Mucosa of stomach (tissue), 1 donor: ENCODE measurements around the gene WDR17.

Experiments
- H3K27me3 ChIP-seq: one replicate; pipeline ENCODE4 v1.7.0; 2013; ENCODE audit warnings: mild to moderate bottlenecking, low read length; ENCODE audit not compliant: control insufficient read depth, insufficient read depth
- H3K36me3 ChIP-seq: one replicate; pipeline ENCODE4 v1.7.0; 2013; ENCODE audit warnings: low read length; ENCODE audit not compliant: control insufficient read depth, insufficient read depth
- H3K4me1 ChIP-seq: one replicate; pipeline ENCODE4 v1.7.0; 2013; ENCODE audit warnings: mild to moderate bottlenecking, low read length; ENCODE audit not compliant: control insufficient read depth, insufficient read depth
- H3K4me3 ChIP-seq: one replicate; pipeline ENCODE4 v1.7.0; 2013; ENCODE audit warnings: low read length
- H3K9ac ChIP-seq: one replicate; pipeline ENCODE4 v1.7.0; 2013; ENCODE audit warnings: mild to moderate bottlenecking, low read length, moderate library complexity
- H3K9me3 ChIP-seq: one replicate; pipeline ENCODE4 v1.7.0; 2013; ENCODE audit warnings: mild to moderate bottlenecking, low read length, moderate library complexity; ENCODE audit not compliant: control insufficient read depth
- donor health status: Pancreatic carcinoma.

Gene WDR17

GRCh38 chr4:176107695-176108094, 42.1 kb downstream of the WDR17 start:
- Histone ChIP-seq H3K4me3 (no peak overlapping the region), H3K9ac (no peak overlapping the region), H3K4me1 (no peaks in the 10 kb centered on the region), H3K36me3 (no peaks in the 10 kb centered on the region), H3K27me3 (no peaks in the 10 kb centered on the region), H3K9me3 (no peaks in the 10 kb centered on the region)

GRCh38 chr4:176123710-176124407, 58.2 kb downstream of the WDR17 start:
- H3K4me1 ChIP-seq, result no peaks in the 10 kb centered on the region
- no peaks in the 10 kb centered on the region for H3K27me3 ChIP-seq
- no peak overlapping the region for H3K9ac ChIP-seq
- no peaks in the 10 kb centered on the region for H3K9me3 ChIP-seq
- no peaks in the 10 kb centered on the region for H3K36me3 ChIP-seq
- no peak overlapping the region for H3K4me3 ChIP-seq

- Histone ChIP-seq H3K4me1 (no peaks in the 10 kb centered on the region), H3K9ac (no peak overlapping the region), H3K9me3 (no peaks in the 10 kb centered on the region), H3K27me3 (no peaks in the 10 kb centered on the region), H3K4me3 (no peak overlapping the region), H3K36me3 (no peaks in the 10 kb centered on the region)
These were observed 59.4 kb downstream of the WDR17 start for GRCh38 chr4:176125063-176125462.

DNA sequence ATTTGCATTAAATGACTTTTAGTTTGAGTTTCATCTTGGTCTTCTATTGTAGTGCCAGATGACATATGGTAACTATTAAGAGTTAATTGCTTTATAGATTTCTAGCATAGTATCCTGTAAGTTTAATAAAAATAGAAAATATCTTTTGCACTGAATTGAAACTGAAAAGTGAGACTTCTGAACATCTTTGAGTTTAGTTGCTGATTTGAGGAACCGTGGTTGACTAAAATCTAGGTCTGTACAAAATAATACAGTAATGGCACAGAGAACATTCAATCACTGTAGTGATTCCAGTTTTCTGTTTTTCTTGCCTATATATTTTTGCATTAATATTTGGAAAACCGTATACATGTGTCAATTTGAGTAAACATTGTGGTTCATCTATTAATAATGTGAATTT, 69.0 kb downstream of the WDR17 start:
- no peak overlapping the region for H3K4me3 ChIP-seq
- H3K27me3 ChIP-seq, result no peaks in the 10 kb centered on the region
- no peak overlapping the region for H3K9ac ChIP-seq
- H3K36me3 ChIP-seq, result no peaks in the 10 kb centered on the region
- H3K4me1 ChIP-seq, result no peaks in the 10 kb centered on the region
- H3K9me3 ChIP-seq, result no peaks in the 10 kb centered on the region

- Histone ChIP-seq H3K27me3 (no peaks in the 10 kb centered on the region), H3K9ac (no peak overlapping the region), H3K36me3 (no peaks in the 10 kb centered on the region)
These were observed 72.0 kb downstream of the WDR17 start for GRCh38 chr4:176137631-176138030.

GRCh38 chr4:176139518-176139917, 73.9 kb downstream of the WDR17 start:
- Histone ChIP-seq H3K4me1 (no peaks in the 10 kb centered on the region), H3K4me3 (no peak overlapping the region), H3K27me3 (no peaks in the 10 kb centered on the region), H3K9me3 (no peaks in the 10 kb centered on the region), H3K9ac (no peak overlapping the region), H3K36me3 (no peaks in the 10 kb centered on the region)

More at GRCh38 chr4:176137631-176138030, 72.0 kb downstream of the WDR17 start:
- no peaks in the 10 kb centered on the region for H3K4me1 ChIP-seq
- no peak overlapping the region for H3K4me3 ChIP-seq
- no peaks in the 10 kb centered on the region for H3K9me3 ChIP-seq

DNA sequence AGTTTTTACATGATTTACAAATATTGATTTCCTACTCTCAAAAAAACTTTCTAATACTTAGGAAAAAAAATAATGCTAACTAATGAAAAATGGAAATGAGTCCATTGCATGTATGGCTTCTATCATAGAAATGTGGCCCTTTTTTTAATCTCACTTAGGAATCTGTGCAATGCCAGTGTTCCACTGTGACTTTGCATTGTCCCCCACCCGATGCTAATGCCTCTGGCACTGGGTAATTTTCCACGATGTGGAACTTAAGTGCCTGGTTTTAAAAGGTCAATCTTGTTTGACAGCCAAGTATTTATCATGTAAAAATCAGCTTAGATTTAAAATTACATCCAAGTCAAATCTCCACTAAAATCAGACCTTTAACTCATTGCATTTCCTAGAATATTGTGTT, 76.6 kb downstream of the WDR17 start:
- Histone ChIP-seq H3K9me3 (no peaks in the 10 kb centered on the region), H3K9ac (no peak overlapping the region), H3K36me3 (no peaks in the 10 kb centered on the region), H3K4me1 (no peaks in the 10 kb centered on the region), H3K4me3 (no peak overlapping the region), H3K27me3 (no peaks in the 10 kb centered on the region)

DNA sequence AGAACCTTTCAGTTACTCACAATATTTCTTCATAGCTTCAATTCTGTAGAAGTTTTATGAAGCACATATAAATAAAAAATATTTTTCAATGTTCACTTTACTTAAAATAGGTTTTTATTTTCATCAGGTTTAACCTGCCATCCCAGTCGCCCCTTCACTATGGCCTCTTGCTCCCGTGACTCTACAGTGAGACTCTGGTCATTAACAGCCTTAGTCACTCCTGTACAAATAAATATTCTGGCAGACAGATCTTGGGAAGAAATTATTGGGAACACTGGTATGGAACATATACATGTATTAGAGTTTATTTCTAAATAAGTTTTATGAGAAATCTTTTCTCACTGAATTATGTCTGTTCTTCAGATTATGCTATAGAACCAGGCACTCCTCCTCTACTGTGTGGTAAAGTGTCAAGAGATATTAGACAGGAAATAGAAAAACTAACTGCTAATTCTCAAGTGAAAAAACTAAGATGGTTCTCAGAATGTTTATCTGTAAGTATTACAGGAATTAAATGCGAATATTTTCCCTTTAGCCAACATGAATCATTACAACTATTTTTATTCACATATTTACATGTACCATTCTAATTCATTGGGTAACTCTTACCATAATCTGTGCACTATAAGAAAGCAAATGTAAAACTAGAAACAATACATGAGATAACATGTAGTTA, 84.2 kb downstream of the WDR17 start:
- Histone ChIP-seq H3K9me3 (no peaks in the 10 kb centered on the region), H3K4me3 (no peak overlapping the region), H3K4me1 (no peaks in the 10 kb centered on the region), H3K27me3 (no peaks in the 10 kb centered on the region), H3K9ac (no peak overlapping the region), H3K36me3 (no peaks in the 10 kb centered on the region)

- Histone ChIP-seq H3K36me3 (no peaks in the 10 kb centered on the region), H3K27me3 (no peaks in the 10 kb centered on the region), H3K4me1 (no peaks in the 10 kb centered on the region), H3K9ac (no peak overlapping the region), H3K9me3 (no peaks in the 10 kb centered on the region), H3K4me3 (no peak overlapping the region)
These were observed 84.7 kb downstream of the WDR17 start for GRCh38 chr4:176150356-176150682.

- Histone ChIP-seq H3K4me3 (no peak overlapping the region), H3K36me3 (no peaks in the 10 kb centered on the region), H3K27me3 (no peaks in the 10 kb centered on the region), H3K9me3 (no peaks in the 10 kb centered on the region), H3K4me1 (no peaks in the 10 kb centered on the region), H3K9ac (no peak overlapping the region)
These were observed 85.1 kb downstream of the WDR17 start for GRCh38 chr4:176150704-176151103.

- H3K36me3 ChIP-seq, result no peaks in the 10 kb centered on the region
- H3K9ac ChIP-seq, result no peak overlapping the region
- H3K9me3 ChIP-seq, result no peaks in the 10 kb centered on the region
- no peaks in the 10 kb centered on the region for H3K27me3 ChIP-seq
- H3K4me1 ChIP-seq, result no peaks in the 10 kb centered on the region
- no peak overlapping the region for H3K4me3 ChIP-seq
These were observed 87.5 kb downstream of the WDR17 start for GRCh38 chr4:176153124-176153523.

- Histone ChIP-seq H3K9me3 (no peaks in the 10 kb centered on the region), H3K27me3 (no peaks in the 10 kb centered on the region), H3K9ac (no peak overlapping the region), H3K4me3 (no peak overlapping the region), H3K36me3 (no peaks in the 10 kb centered on the region), H3K4me1 (no peaks in the 10 kb centered on the region)
These were observed 91.0 kb downstream of the WDR17 start for GRCh38 chr4:176156656-176157055.
